Measurements from ENCODE around the gene KCNIP3.
"Not testable (repeated sequence)": the region's sequence is repeated elsewhere in the genome, so short reads cannot be mapped to it uniquely, and the experiment has no call there.

KCNIP3 gene

GRCh38 chr2:95427196-95427867, 130.2 kb downstream of the KCNIP3 start:
- not testable (repeated sequence) for DNase-seq

GRCh38 chr2:95429748-95430467, 132.8 kb downstream of the KCNIP3 start:
- not testable (repeated sequence) for DNase-seq

GRCh38 chr2:95433373-95433772, 136.2 kb downstream of the KCNIP3 start:
- not testable (repeated sequence) for DNase-seq

- peak; percentile 20 for DNase-seq
Measured at GRCh38 chr2:95433973-95434372, 136.8 kb downstream of the KCNIP3 start.

GRCh38 chr2:95434507-95435076, 137.4 kb downstream of the KCNIP3 start:
- peak; percentile 77 for DNase-seq

- DNase-seq: not testable (repeated sequence)
Measured at GRCh38 chr2:95435162-95435871, 138.2 kb downstream of the KCNIP3 start.

Measured in EL (cell line).